ENCODE measurements around the gene DENND5B. TPM values are rescaled to one million over a fixed set of nuclear protein-coding genes. Genes with fewer than 3 reads are reported as not detected.

DENND5B gene
- total and polyA plus RNA-seq, 10 donors: 4.5 to 42.5 (median 24.6) TPM

- Histone ChIP-seq H3K4me3 (no peak overlapping the region), H3K4me1 (peaks cover 8 to 67% (median 37%) of the 10 kb centered on the region in 6 donors), H3K9me3 (no peaks in the 10 kb centered on the region), H3K27ac (no peak overlapping the region), H3K36me3 (no peaks in the 10 kb centered on the region), H3K27me3 (replicated peaks in 1 of 7) (no peaks in the 10 kb centered on the region)
- no peak for TF ChIP-seq POLR2A (IDR thresholded peaks at IDR 0.05)
- no peak for TF ChIP-seq CTCF (IDR thresholded peaks at IDR 0.05 in 8 of 11, conservative IDR thresholded peaks at IDR 0.05 in 3 of 11)
- intact Hi-C loops (cut with DNase I; ENCODE audit: low total_unique reads): no loop called here
- 76 to 88% (median 81%) methylated on average over 7 of the region's 7 CpGs for WGBS, 5 donors
- no peak for DNase-seq
Observed at GRCh38 chr12:31522607-31523006, 68.3 kb downstream of the DENND5B start.

GRCh38 chr12:31521964-31522363, 69.0 kb downstream of the DENND5B start:
- Histone ChIP-seq H3K9me3 (no peaks in the 10 kb centered on the region), H3K27me3 (replicated peaks in 1 of 7) (no peaks in the 10 kb centered on the region), H3K36me3 (no peaks in the 10 kb centered on the region), H3K27ac (no peak overlapping the region), H3K4me1 (peaks cover 8 to 67% (median 37%) of the 10 kb centered on the region in 6 donors), H3K4me3 (no peak overlapping the region)
- 53 to 78% (median 59%) methylated on average over 1 of the region's 1 CpG for WGBS, 5 donors
- intact Hi-C loops (cut with DNase I; ENCODE audit: low total_unique reads): no loop called here
- TF ChIP-seq CTCF (IDR thresholded peaks at IDR 0.05 in 8 of 11, conservative IDR thresholded peaks at IDR 0.05 in 3 of 11) (no peak), POLR2AphosphoS5 (IDR thresholded peaks at IDR 0.05) (no peak), POLR2A (IDR thresholded peaks at IDR 0.05) (no peak)
- no peak for DNase-seq

GRCh38 chr12:31519511-31519910, 71.4 kb downstream of the DENND5B start:
- intact Hi-C loops (cut with DNase I; ENCODE audit: low total_unique reads): no loop called here
- no peaks in the 10 kb centered on the region for H3K9me3 ChIP-seq
- H3K27ac ChIP-seq: no peak overlapping the region
- H3K36me3 ChIP-seq: no peaks in the 10 kb centered on the region
- no peaks in the 10 kb centered on the region for H3K27me3 ChIP-seq (replicated peaks in 1 of 7)
- no peak for TF ChIP-seq POLR2A (IDR thresholded peaks at IDR 0.05)
- TF ChIP-seq CTCF (IDR thresholded peaks at IDR 0.05 in 8 of 11, conservative IDR thresholded peaks at IDR 0.05 in 3 of 11): no peak
- no peak for TF ChIP-seq POLR2AphosphoS5 (IDR thresholded peaks at IDR 0.05)
- no peak for DNase-seq
- H3K4me1 ChIP-seq: peaks cover 0 to 46% (median 18%) of the 10 kb centered on the region in 6 donors
- no peak overlapping the region for H3K4me3 ChIP-seq

- TF ChIP-seq POLR2A (IDR thresholded peaks at IDR 0.05) (no peak), CTCF (IDR thresholded peaks at IDR 0.05 in 8 of 11, conservative IDR thresholded peaks at IDR 0.05 in 3 of 11) (no peak), POLR2AphosphoS5 (IDR thresholded peaks at IDR 0.05) (no peak)
- Histone ChIP-seq H3K27me3 (replicated peaks in 1 of 7) (no peaks in the 10 kb centered on the region), H3K4me3 (no peak overlapping the region), H3K27ac (no peak overlapping the region), H3K4me1 (peaks cover 0 to 42% (median 17%) of the 10 kb centered on the region in 6 donors), H3K36me3 (no peaks in the 10 kb centered on the region), H3K9me3 (no peaks in the 10 kb centered on the region)
- no peak for DNase-seq
- 78 to 86% (median 84%) methylated on average over 4 of the region's 4 CpGs for WGBS, 5 donors
- intact Hi-C loops (cut with DNase I; ENCODE audit: low total_unique reads): no loop called here
Observed at GRCh38 chr12:31518680-31519227, 72.2 kb downstream of the DENND5B start.
